ENCODE measurements around the gene MYZAP.

- no peak for TF ChIP-seq CTCF (optimal IDR thresholded peaks at IDR 0.05 in 1 of 3, IDR thresholded peaks at IDR 0.05 in 1 of 3, conservative IDR thresholded peaks at IDR 0.05 in 1 of 3; ENCODE audit: extremely low read depth in 1 of 3, insufficient read depth in 2 of 3, low read length in 3 of 3)
- TF ChIP-seq EZH2 (IDR thresholded peaks at IDR 0.05; ENCODE audit: low read length) = no peak
Measured at GRCh38 chr15:57657619-57658018, 65.9 kb downstream of the MYZAP start.
